ELR (cell line): ENCODE results near the gene IFNA16.
"Not testable (repeated sequence)": the region's sequence is repeated elsewhere in the genome, so short reads cannot be mapped to it uniquely, and the experiment has no call there.

ENCODE experiments used
- DNase-seq: peaks from one replicate; pipeline ENCODE4 v3.0.0-alpha.2; 2015; ENCODE audit warnings: low read depth

The IFNA16 gene

GRCh38 chr9:21217211-21217610 lies at the start of gene IFNA16:
Gene IFNA16 (minus strand): TSS chr9:21217311. CDS start chr9:21217305, 6 bp downstream.
- not testable (repeated sequence) for DNase-seq

GRCh38 chr9:21265421-21266189 lies 48.5 kb upstream of the IFNA16 start:
- no peak for DNase-seq

GRCh38 chr9:21255538-21256212 lies 38.6 kb upstream of the IFNA16 start:
- no peak for DNase-seq

GRCh38 chr9:21252721-21253547 lies 35.8 kb upstream of the IFNA16 start:
- peak; percentile 54 for DNase-seq

- DNase-seq: no peak
Measured at GRCh38 chr9:21251638-21252037, 34.5 kb upstream of the IFNA16 start.

GRCh38 chr9:21251190-21251589 lies 34.1 kb upstream of the IFNA16 start:
- no peak for DNase-seq

- no peak for DNase-seq
Measured at GRCh38 chr9:21244836-21245235, 27.7 kb upstream of the IFNA16 start.

- DNase-seq: no peak
Measured at GRCh38 chr9:21239911-21240310, 22.8 kb upstream of the IFNA16 start, which contains the start of gene IFNA14. Gene IFNA14 (minus strand): TSS chr9:21240005. CDS start chr9:21239935, 70 bp downstream.

- not testable (repeated sequence) for DNase-seq
Measured at GRCh38 chr9:21236360-21236714, 19.2 kb upstream of the IFNA16 start.

GRCh38 chr9:21235468-21236359 lies 18.6 kb upstream of the IFNA16 start:
- peak; percentile 65 for DNase-seq

GRCh38 chr9:21234153-21234687 lies 17.1 kb upstream of the IFNA16 start:
- DNase-seq: no peak

GRCh38 chr9:21233258-21233657 lies 16.1 kb upstream of the IFNA16 start:
- DNase-seq: no peak

- no peak for DNase-seq
Measured at GRCh38 chr9:21228122-21228521, 11.0 kb upstream of the IFNA16 start, which contains the start of gene IFNA17. Gene IFNA17 (minus strand): TSS chr9:21228222. CDS start chr9:21228173, 49 bp downstream.

- peak; percentile 20 for DNase-seq
Measured at GRCh38 chr9:21213411-21214326, 3.4 kb downstream of the IFNA16 start.

GRCh38 chr9:21212160-21212559 lies 5.0 kb downstream of the IFNA16 start:
- DNase-seq: not testable (repeated sequence)

GRCh38 chr9:21210782-21211181 lies 6.3 kb downstream of the IFNA16 start:
- not testable (repeated sequence) for DNase-seq

GRCh38 chr9:21210311-21210710 lies 6.8 kb downstream of the IFNA16 start:
- no peak for DNase-seq

GRCh38 chr9:21207043-21207442 lies 10.1 kb downstream of the IFNA16 start, which contains the start of gene IFNA10:
Gene IFNA10 (minus strand): TSS chr9:21207143. CDS start chr9:21207097, 46 bp downstream.
- DNase-seq: not testable (repeated sequence)

- DNase-seq: no peak
Measured at GRCh38 chr9:21205204-21205603, 11.9 kb downstream of the IFNA16 start.

- not testable (repeated sequence) for DNase-seq
Measured at GRCh38 chr9:21202105-21202504, 15.0 kb downstream of the IFNA16 start, which contains the start of gene IFNA7. Gene IFNA7 (minus strand): TSS chr9:21202205. CDS start chr9:21202165, 40 bp downstream.
